DND-41 (cell line): Measurements from ENCODE around the gene STAT4.

Experiments
- ATAC-seq: fragments of 200-7000 bp; cut with Tn5 transposase; 3 replicates; pipeline ENCODE4 v1.9.1; 2021; ENCODE audit warnings: low read depth; ENCODE audit not compliant: insufficient read depth
- DNase-seq: peaks from one replicate; pipeline ENCODE4 v3.0.0-alpha.2; 2020
- H2AFZ ChIP-seq: 2 replicates; pipeline ENCODE4 v1.6.0; 2012; ENCODE audit warnings: low read depth, low read length
- H3K27ac ChIP-seq: 2 replicates; pipeline ENCODE4 v1.5.1; 2012; ENCODE audit warnings: low read length, inconsistent platforms
- H3K27me3 ChIP-seq: fragments of 200-600 bp; sonication (generic); 2 replicates; pipeline ENCODE4 v1.6.0; 2012; ENCODE audit warnings: low read length, mild to moderate bottlenecking, inconsistent platforms; ENCODE audit not compliant: insufficient read depth, poor library complexity
- H3K36me3 ChIP-seq: 2 replicates; pipeline ENCODE4 v1.5.1; 2012; ENCODE audit warnings: low read length, inconsistent platforms; ENCODE audit not compliant: insufficient read depth
- H3K4me1 ChIP-seq: 2 replicates; pipeline ENCODE4 v1.5.1; 2012; ENCODE audit warnings: mild to moderate bottlenecking, low read length; ENCODE audit not compliant: insufficient read depth
- H3K4me2 ChIP-seq: 2 replicates; pipeline ENCODE4 v1.6.0; 2012; ENCODE audit warnings: mild to moderate bottlenecking, moderate library complexity, low read length, inconsistent platforms; ENCODE audit not compliant: insufficient read depth
- H3K4me3 ChIP-seq, 2 experiments: fragments of 200-600 bp in 1 of 2; shearing (Covaris generic) in 1 of 2; 2 replicates each; pipeline ENCODE4 v1.5.1; 2012 to 2016; ENCODE audit warnings: inconsistent platforms in 2 of 2, low read length in 2 of 2, mild to moderate bottlenecking in 2 of 2, low read depth in 1 of 2, moderate library complexity in 1 of 2
- H3K79me2 ChIP-seq: 2 replicates; pipeline ENCODE4 v1.6.0; 2012; ENCODE audit warnings: low read length, inconsistent platforms; ENCODE audit not compliant: insufficient read depth
- H3K9ac ChIP-seq: 2 replicates; pipeline ENCODE4 v1.6.0; 2012; ENCODE audit warnings: low read depth, mild to moderate bottlenecking, inconsistent platforms, low read length, moderate library complexity
- H3K9me3 ChIP-seq: 2 replicates; pipeline ENCODE4 v1.5.1; 2012; ENCODE audit warnings: low read length, moderate library complexity, mild to moderate bottlenecking, inconsistent platforms; ENCODE audit not compliant: insufficient read depth, severe bottlenecking
- H4K20me1 ChIP-seq: 2 replicates; pipeline ENCODE4 v1.6.0; 2012; ENCODE audit warnings: low read length; ENCODE audit not compliant: insufficient read depth
- CTCF ChIP-seq: IDR thresholded peaks from 2 replicates; pipeline ENCODE4 v1.5.1; 2012; ENCODE audit warnings: borderline replicate concordance, low read length, moderate library complexity, mild to moderate bottlenecking; ENCODE audit not compliant: poor library complexity, severe bottlenecking; ENCODE audit errors: extremely low read depth
- EZH2 ChIP-seq: IDR thresholded peaks from 3 replicates; pipeline ENCODE4 v1.6.1; 2012; ENCODE audit warnings: borderline replicate concordance, low read depth, mild to moderate bottlenecking, moderate library complexity, low read length, inconsistent platforms; ENCODE audit not compliant: severe bottlenecking

The STAT4 gene

GRCh38 chr2:191010887-191011885, 139.6 kb downstream of the STAT4 start:
- no peaks in the 10 kb centered on the region for H3K9me3 ChIP-seq
- H3K36me3 ChIP-seq, result peaks cover 48% of the 10 kb centered on the region
- peaks cover 40% of the 10 kb centered on the region for H3K79me2 ChIP-seq

GRCh38 chr2:191009541-191010374, 141.0 kb downstream of the STAT4 start:
- no peak overlapping the region for H3K9ac ChIP-seq
- H3K9me3 ChIP-seq, result no peaks in the 10 kb centered on the region
- H2AFZ ChIP-seq, result no peak overlapping the region
- H3K27ac ChIP-seq, result no peak overlapping the region
- H3K4me2 ChIP-seq, result no peak overlapping the region
- no peaks in the 10 kb centered on the region for H3K27me3 ChIP-seq
- no peak overlapping the region for H3K4me3 ChIP-seq
- no peak for TF ChIP-seq CTCF
- no peak for TF ChIP-seq EZH2
- H3K4me1 ChIP-seq, result peaks cover 34% of the 10 kb centered on the region
- no peak for DNase-seq
- no peak for ATAC-seq
- peaks cover 40% of the 10 kb centered on the region for H3K79me2 ChIP-seq
- H3K36me3 ChIP-seq, result peaks cover 62% of the 10 kb centered on the region
- H4K20me1 ChIP-seq, result no peaks in the 10 kb centered on the region

More at GRCh38 chr2:191010887-191011885, 139.6 kb downstream of the STAT4 start:
- H3K4me1 ChIP-seq, result peaks cover 40% of the 10 kb centered on the region
- H3K27ac ChIP-seq, result peak overlapping the region; percentile 3; the same call in 1 of the 2 replicates
- TF ChIP-seq CTCF (no peak), EZH2 (no peak)
- H3K4me3 ChIP-seq, result no peak overlapping the region
- H3K9ac ChIP-seq, result no peak overlapping the region
- no peak for ATAC-seq
- H2AFZ ChIP-seq, result no peak overlapping the region
- H3K4me2 ChIP-seq, result peak overlapping the region; percentile 94; the same call in 1 of the 2 replicates
- H3K27me3 ChIP-seq, result no peaks in the 10 kb centered on the region
- no peak for DNase-seq
- H4K20me1 ChIP-seq, result no peaks in the 10 kb centered on the region

- no peak overlapping the region for H3K9ac ChIP-seq
- no peak for ATAC-seq
- H3K4me2 ChIP-seq, result no peak overlapping the region
- peaks cover 25% of the 10 kb centered on the region for H3K4me1 ChIP-seq
- H3K4me3 ChIP-seq, result no peak overlapping the region
- no peak overlapping the region for H2AFZ ChIP-seq
- H3K36me3 ChIP-seq, result peaks cover 73% of the 10 kb centered on the region
- H3K27ac ChIP-seq, result no peak overlapping the region
- peaks cover 31% of the 10 kb centered on the region for H3K79me2 ChIP-seq
- no peaks in the 10 kb centered on the region for H3K27me3 ChIP-seq
- DNase-seq, result no peak
- no peak for TF ChIP-seq CTCF
- no peak for TF ChIP-seq EZH2
- no peaks in the 10 kb centered on the region for H4K20me1 ChIP-seq
- no peaks in the 10 kb centered on the region for H3K9me3 ChIP-seq
Observed at GRCh38 chr2:191008286-191008685, 142.5 kb downstream of the STAT4 start.
